NCI-H82 treated with DMSO at 0.1 percent for 48 hours (cell line): ENCODE results near the gene CLNK.

Source experiments
- DNase-seq: peaks from one replicate; lab custom pipeline; 2025; ENCODE audit not compliant: unreplicated experiment; lab: John Stamatoyannopoulos, UW

Gene CLNK

GRCh38 chr4:10701702-10702460 is 17.3 kb upstream of the CLNK start:
- DNase-seq: no peak

- DNase-seq: no peak
These were observed 16.6 kb upstream of the CLNK start for GRCh38 chr4:10701161-10701560.

- DNase-seq: no peak
These were observed 13.6 kb upstream of the CLNK start for GRCh38 chr4:10698172-10698571.

- DNase-seq: no peak
These were observed 12.5 kb upstream of the CLNK start for GRCh38 chr4:10697086-10697485.

GRCh38 chr4:10696253-10696652 is 11.7 kb upstream of the CLNK start:
- DNase-seq: no peak

GRCh38 chr4:10694828-10695209 is 10.3 kb upstream of the CLNK start:
- DNase-seq: no peak

- no peak for DNase-seq
These were observed 9.7 kb upstream of the CLNK start for GRCh38 chr4:10694151-10694827.

- no peak for DNase-seq
These were observed 7.1 kb upstream of the CLNK start for GRCh38 chr4:10691651-10692050.

GRCh38 chr4:10690185-10690907 is 5.8 kb upstream of the CLNK start:
- no peak for DNase-seq

- DNase-seq: no peak
These were observed 4.3 kb upstream of the CLNK start for GRCh38 chr4:10688846-10689245.

- DNase-seq: no peak
These were observed 3.5 kb upstream of the CLNK start for GRCh38 chr4:10688022-10688421.

- no peak for DNase-seq
These were observed 3.0 kb upstream of the CLNK start for GRCh38 chr4:10687526-10687925.

GRCh38 chr4:10682397-10682796 is 2.2 kb downstream of the CLNK start:
- no peak for DNase-seq

GRCh38 chr4:10677796-10678497 is 6.6 kb downstream of the CLNK start:
- DNase-seq: no peak

GRCh38 chr4:10673817-10674369 is 10.7 kb downstream of the CLNK start:
- no peak for DNase-seq

- DNase-seq: no peak
These were observed 12.2 kb downstream of the CLNK start for GRCh38 chr4:10672379-10672778.

GRCh38 chr4:10671799-10672198 is 12.8 kb downstream of the CLNK start:
- no peak for DNase-seq

GRCh38 chr4:10671366-10671765 is 13.2 kb downstream of the CLNK start:
- DNase-seq: no peak

GRCh38 chr4:10670321-10670720 is 14.2 kb downstream of the CLNK start:
- no peak for DNase-seq

GRCh38 chr4:10667701-10668326 is 16.8 kb downstream of the CLNK start:
- no peak for DNase-seq

GRCh38 chr4:10666616-10667015 is 18.0 kb downstream of the CLNK start:
- DNase-seq: no peak
